Heart left ventricle (tissue), 16 donors: ENCODE results near the gene EPHB1. TPM values are rescaled to one million over a fixed set of nuclear protein-coding genes. Genes with fewer than 3 reads are reported as not detected.

Experiments used
- ATAC-seq, 4 donors: fragments of 200-7000 bp; cut with Tn5 transposase; one replicate each; pipeline ENCODE4 v1.9.1; 2020 to 2022; ENCODE audit warnings: moderate library complexity in 4 of 4, mild to moderate bottlenecking in 3 of 4, moderate number of reproducible peaks in 1 of 4
- DNase-seq, 5 donors: peaks; one replicate each; pipeline ENCODE4 v3.0.0-alpha.2; 2020
- H3K27ac ChIP-seq, 12 donors: fragments of 200-600 bp; sonication (generic) in 4 of 12; one replicate each; pipeline versions ENCODE4 v1.5.0 to v1.8.0; 2016 to 2022; ENCODE audit warnings: mild to moderate bottlenecking in 2 of 12
- H3K27me3 ChIP-seq, 9 donors: fragments of 200-600 bp; sonication (generic) in 2 of 9; one replicate each; pipeline versions ENCODE4 v1.5.1 to v1.8.0; 2016 to 2022; ENCODE audit warnings: mild to moderate bottlenecking in 3 of 9
- H3K36me3 ChIP-seq, 9 donors: fragments of 200-600 bp; sonication (generic) in 2 of 9; one replicate each; pipeline versions ENCODE4 v1.5.0 to v1.8.0; 2018 to 2022; ENCODE audit warnings: mild to moderate bottlenecking in 2 of 9
- H3K4me1 ChIP-seq, 12 donors: fragments of 200-600 bp; sonication (generic) in 4 of 12; one replicate each; pipeline versions ENCODE4 v1.5.0 to v1.8.0; 2016 to 2022; ENCODE audit warnings: mild to moderate bottlenecking in 3 of 12
- H3K4me3 ChIP-seq, 12 donors: fragments of 200-600 bp; sonication (generic) in 4 of 12; one replicate each; pipeline versions ENCODE4 v1.5.0 to v1.8.0; 2017 to 2022; ENCODE audit warnings: mild to moderate bottlenecking in 9 of 12, moderate library complexity in 4 of 12
- H3K9me3 ChIP-seq, 12 donors: fragments of 200-600 bp; sonication (generic) in 4 of 12; one replicate each; pipeline versions ENCODE4 v1.5.0 to v1.8.0; 2016 to 2022; ENCODE audit warnings: mild to moderate bottlenecking in 1 of 12
- CTCF ChIP-seq, 12 donors: fragments of 200-600 bp; sonication (generic) in 4 of 12; IDR thresholded peaks; one replicate each; pipeline versions ENCODE4 v1.5.0 to v1.8.0; 2018 to 2022; ENCODE audit warnings: antibody characterized with exemption in 12 of 12, mild to moderate bottlenecking in 5 of 12
- POLR2A ChIP-seq, 2 donors: fragments of 450-650 bp; IDR thresholded peaks; one replicate each; pipeline ENCODE4 v1.6.1; 2017; ENCODE audit warnings: antibody characterized with exemption in 2 of 2, mild to moderate bottlenecking in 2 of 2, moderate library complexity in 2 of 2
- WGBS, 4 donors: extraction: QIAGEN DNeasy Blood & Tissue Kit in 2 of 4; methylation state at CpG; one replicate each; pipeline versions ENCODE4 v1.1.5 to v1.1.7; 2013 to 2018; 5-methylcytosine and 5-hydroxymethylcytosine counted together
- intact Hi-C, 10 donors: fragments of 100-400 bp; cut with DNase I; formaldehyde crosslinking; loops; one replicate each; pipeline versions ENCODE4 v1.11.1 to v1.14.2; 2022
- polyA plus RNA-seq, 2 donors: library from polyadenylated mRNA; stranded (reverse); fragments of 200-250 nt; gene quantifications; one replicate each; pipeline ENCODE4 v1.2.3, GENCODE V29; 2013
- total RNA-seq, 9 donors: library from RNA; depleted of rRNA in 2 of 9; stranded (reverse); fragments of >200 nt in 2 of 9; fragmentation: NEBNext Ultra II Directional in 3 of 9; extraction: Animal tissue kit (Norgen Biotek cat#: 25700) in 3 of 9; gene quantifications; one replicate each; pipeline versions ENCODE4 v1.1.0 to v1.2.4, GENCODE V29; 2016 to 2023
- donor health status: ischemic (EF 13 %, LVEDD 7.1; RV severe dilation, severe dysfunction).
- donor health status: healthy with polysubstance abuse.
- donor health status: DM: no; HTN: yes; CAD: no.
- donor health status: DM: no; HTN: no; CAD: no.
- donor health status: ischemic (EF 25% LVEDD 6.9; RV normal size, moderate dysfunction).
- donor health status: ischemic (EF 25% LVEDD 5.7; RV mildly dilated, moderate dysfunction).
- donor health status: healthy.
- donor health status: DM: yes; HTN: yes; CAD: no.
- donor health status: ischemic (EF 35%, LVEDD 5.7; RV mildly dilated, moderate dysfunction).
- donor health status: nonischemic (EF 11% LVEDD 7.7; RV severe dilation, severe dysfunction).
- donor health status: DM: yes; HTN: yes; CAD: no.
- donor health status: PGD.
- donor health status: ischemic (EF 29% LVEDD 5.4; RV normal size, mild dysfunction).
- donor health status: nonischemic (EF 23%, LVEDD 6.1; RV moderate dilation, normal function).

EPHB1 gene
- total and polyA plus RNA-seq, 11 donors = 0.31 to 2.2 (median 1.1) TPM

- Histone ChIP-seq H3K27me3 (peaks cover 0 to 12% (median 0%) of the 10 kb centered on the region in 9 donors), H3K9me3 (no peaks in the 10 kb centered on the region), H3K36me3 (no peaks in the 10 kb centered on the region), H3K4me3 (no peak overlapping the region), H3K4me1 (no peaks in the 10 kb centered on the region), H3K27ac (no peak overlapping the region)
- no peak for ATAC-seq
- no peak for TF ChIP-seq POLR2A (IDR thresholded peaks at IDR 0.05)
- TF ChIP-seq CTCF (IDR thresholded peaks at IDR 0.05) = no peak
- WGBS, 4 donors = 91 to 96% (median 91%) methylated on average over 4 of the region's 4 CpGs
- intact Hi-C loops = no loop called here
- DNase-seq = no peak
Measured at GRCh38 chr3:135262441-135262840, 467.4 kb downstream of the EPHB1 start.

GRCh38 chr3:135263331-135263730, 468.3 kb downstream of the EPHB1 start:
- H3K27ac ChIP-seq = no peak overlapping the region
- peaks cover 0 to 9% (median 0%) of the 10 kb centered on the region in 9 donors for H3K27me3 ChIP-seq
- H3K36me3 ChIP-seq = no peaks in the 10 kb centered on the region
- intact Hi-C loops = no loop called here
- H3K4me1 ChIP-seq = no peaks in the 10 kb centered on the region
- no peak for TF ChIP-seq POLR2A (IDR thresholded peaks at IDR 0.05)
- TF ChIP-seq CTCF (IDR thresholded peaks at IDR 0.05) = no peak
- no peak overlapping the region for H3K4me3 ChIP-seq
- DNase-seq (no peak), ATAC-seq (no peak)
- 47 to 63% (median 55%) methylated on average over 3 of the region's 3 CpGs for WGBS, 4 donors
- no peaks in the 10 kb centered on the region for H3K9me3 ChIP-seq

- TF ChIP-seq POLR2A (IDR thresholded peaks at IDR 0.05) (no peak), CTCF (IDR thresholded peaks at IDR 0.05) (no peak)
- intact Hi-C loops = no loop called here
- Histone ChIP-seq H3K9me3 (no peaks in the 10 kb centered on the region), H3K4me3 (no peak overlapping the region), H3K27ac (no peak overlapping the region), H3K36me3 (no peaks in the 10 kb centered on the region), H3K4me1 (no peaks in the 10 kb centered on the region), H3K27me3 (peaks cover 0 to 11% (median 0%) of the 10 kb centered on the region in 9 donors)
- 80 to 81% (median 81%) methylated on average over 6 of the region's 6 CpGs for WGBS, 4 donors
- DNase-seq (no peak), ATAC-seq (no peak)
Measured at GRCh38 chr3:135267487-135267886, 472.4 kb downstream of the EPHB1 start.

GRCh38 chr3:135268941-135269532, 474.0 kb downstream of the EPHB1 start:
- Histone ChIP-seq H3K27me3 (peaks cover 0 to 11% (median 0%) of the 10 kb centered on the region in 9 donors), H3K36me3 (no peaks in the 10 kb centered on the region), H3K27ac (no peak overlapping the region), H3K4me3 (no peak overlapping the region), H3K9me3 (no peaks in the 10 kb centered on the region), H3K4me1 (no peaks in the 10 kb centered on the region)
- WGBS, 4 donors = 61 to 79% (median 72%) methylated on average over 2 of the region's 2 CpGs
- TF ChIP-seq POLR2A (IDR thresholded peaks at IDR 0.05) = no peak
- no peak for TF ChIP-seq CTCF (IDR thresholded peaks at IDR 0.05)
- intact Hi-C loops = no loop called here
- DNase-seq (no peak), ATAC-seq (no peak)
